Transverse colon (tissue), 4 donors: ENCODE results near the gene EAF2. TPM values are rescaled to one million over a fixed set of nuclear protein-coding genes. Genes with fewer than 3 reads are reported as not detected.

ENCODE experiments used
- DNase-seq: peaks from one replicate; pipeline ENCODE4 v3.0.0-alpha.2; 2019
- H3K27ac ChIP-seq, 4 donors: fragments of 200-600 bp; sonication (generic); 2 replicates each; pipeline ENCODE4 v1.5.1; 2016 to 2018; ENCODE audit warnings: inconsistent platforms in 4 of 4
- H3K27me3 ChIP-seq: fragments of 200-600 bp; sonication (generic); 2 replicates; pipeline ENCODE4 v1.5.1; 2017; ENCODE audit warnings: inconsistent platforms
- H3K36me3 ChIP-seq, 4 donors: fragments of 200-600 bp; sonication (generic); 2 replicates each; pipeline ENCODE4 v1.5.1; 2017 to 2019; ENCODE audit warnings: inconsistent platforms in 4 of 4
- H3K4me1 ChIP-seq, 4 donors: fragments of 200-600 bp; sonication (generic); 2 replicates each; pipeline ENCODE4 v1.5.1; 2017 to 2020; ENCODE audit warnings: inconsistent platforms in 4 of 4
- H3K4me3 ChIP-seq, 4 donors: fragments of 200-600 bp; sonication (generic); 1 replicate in 1 of 4; 2 replicates in 3 of 4; pipeline versions ENCODE4 v1.5.1 to v1.6.1; 2017 to 2019; ENCODE audit warnings: inconsistent platforms in 4 of 4
- H3K9me3 ChIP-seq, 2 donors: fragments of 200-600 bp; sonication (generic); 2 replicates each; pipeline ENCODE4 v1.5.1; 2017 to 2019; ENCODE audit warnings: inconsistent platforms in 2 of 2
- EP300 ChIP-seq: sonication (generic); formaldehyde crosslinking; IDR thresholded peaks from one replicate; pipeline ENCODE4 v1.6.1; 2017; ENCODE audit warnings: antibody characterized with exemption, low read depth
- POLR2A ChIP-seq: fragments of 450-650 bp; IDR thresholded peaks from one replicate; pipeline ENCODE4 v1.6.1; 2016; ENCODE audit warnings: antibody characterized with exemption, mild to moderate bottlenecking, moderate library complexity
- POLR2AphosphoS5 ChIP-seq, 3 donors: sonication (generic); formaldehyde crosslinking; IDR thresholded peaks; one replicate each; pipeline ENCODE4 v1.6.1; 2016; ENCODE audit warnings: antibody characterized with exemption in 3 of 3
- WGBS, 2 donors: methylation state at CpG; one replicate each; pipeline ENCODE4 v1.1.5; 2018; ENCODE audit warnings: low coverage in 1 of 2; 5-methylcytosine and 5-hydroxymethylcytosine counted together
- in situ Hi-C, 4 donors: fragments of 200-750 bp; cut with MboI; loops; one replicate each; pipeline versions ENCODE4 v1.15.0 to v1.15.1; 2017; ENCODE audit warnings: low sequenced_read_pairs in 3 of 4, low pct_ligation_motif_present in 1 of 4, low pct_unique_long_range_greater_than_20kb in 1 of 4
- intact Hi-C: fragments of 100-400 bp; cut with DNase I; formaldehyde crosslinking; loops from one replicate; pipeline ENCODE4 v1.15.1; 2023; ENCODE audit warnings: low total_unique reads
- total RNA-seq, 4 donors: library from RNA; depleted of rRNA; stranded (reverse); fragments of >200 nt; gene quantifications; one replicate each; pipeline ENCODE4 v1.1.0, GENCODE V29; 2016
- TF ChIP-seq, protein P1 (sequence below), 5 experiments: fragments of 200-600 bp in 3 of 5; fragments of 450-650 bp in 2 of 5; sonication (generic) in 3 of 5; IDR thresholded peaks; 1 replicate in 2 of 5; 2 replicates in 3 of 5; pipeline ENCODE4 v1.5.1; 2016 to 2017; ENCODE audit warnings: antibody characterized with exemption in 5 of 5, inconsistent platforms in 3 of 5, mild to moderate bottlenecking in 2 of 5, moderate library complexity in 1 of 5

Gene EAF2
- total RNA-seq, result 10 to 100 TPM in 1 of 4 donors, 1 to 10 TPM in 3; 2.2 to 26.0 (median 7.4) TPM

GRCh38 chr3:121834671-121835464, at the start of gene EAF2, which contains the start of gene IQCB1:
TSS of gene EAF2 (plus strand) at chr3:121835209. CDS start at chr3:121835286, 77 bp downstream.
TSS of gene IQCB1 (minus strand) at chr3:121835060. CDS start at chr3:121828960, 6,100 bp downstream.
- 1% methylated on average over 35 of the region's 54 CpGs; no CpG with 5 or more reads in 1 of the 2 donors for WGBS, 2 donors
- Histone ChIP-seq H3K9me3 (no peaks in the 10 kb centered on the region), H3K4me3 (peak within 1 kb of the TSS; percentile 62 to 95 (median 86)), H3K36me3 (no peaks in the 10 kb centered on the region), H3K27ac (peak within 1 kb of the TSS; percentile 83 to 95 (median 90)), H3K4me1 (peaks cover 4 to 24% (median 16%) of the 10 kb centered on the region in 4 donors), H3K27me3 (no peaks in the 10 kb centered on the region)
- DNase-seq, result peak; percentile 98
- intact Hi-C loops, result no loop called here
- in situ Hi-C loops, result loop anchor here in 1 of 4 donors (25.0 kb wide), 1 partner anchor 298 kb away; the partner anchor contains the start of gene POLQ
- TF ChIP-seq, protein P1, sequence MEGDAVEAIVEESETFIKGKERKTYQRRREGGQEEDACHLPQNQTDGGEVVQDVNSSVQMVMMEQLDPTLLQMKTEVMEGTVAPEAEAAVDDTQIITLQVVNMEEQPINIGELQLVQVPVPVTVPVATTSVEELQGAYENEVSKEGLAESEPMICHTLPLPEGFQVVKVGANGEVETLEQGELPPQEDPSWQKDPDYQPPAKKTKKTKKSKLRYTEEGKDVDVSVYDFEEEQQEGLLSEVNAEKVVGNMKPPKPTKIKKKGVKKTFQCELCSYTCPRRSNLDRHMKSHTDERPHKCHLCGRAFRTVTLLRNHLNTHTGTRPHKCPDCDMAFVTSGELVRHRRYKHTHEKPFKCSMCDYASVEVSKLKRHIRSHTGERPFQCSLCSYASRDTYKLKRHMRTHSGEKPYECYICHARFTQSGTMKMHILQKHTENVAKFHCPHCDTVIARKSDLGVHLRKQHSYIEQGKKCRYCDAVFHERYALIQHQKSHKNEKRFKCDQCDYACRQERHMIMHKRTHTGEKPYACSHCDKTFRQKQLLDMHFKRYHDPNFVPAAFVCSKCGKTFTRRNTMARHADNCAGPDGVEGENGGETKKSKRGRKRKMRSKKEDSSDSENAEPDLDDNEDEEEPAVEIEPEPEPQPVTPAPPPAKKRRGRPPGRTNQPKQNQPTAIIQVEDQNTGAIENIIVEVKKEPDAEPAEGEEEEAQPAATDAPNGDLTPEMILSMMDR (IDR thresholded peaks at IDR 0.05), result no peak
- TF ChIP-seq POLR2A (peak; percentile 95), POLR2AphosphoS5 (IDR thresholded peaks at IDR 0.05) (peak; percentile 94), EP300 (no peak)

- H3K4me3 ChIP-seq, result no peak overlapping the region
- H3K4me1 ChIP-seq, result no peaks in the 10 kb centered on the region
- H3K27ac ChIP-seq, result no peak overlapping the region
- 92 to 95% methylated on average over 2 of the region's 2 CpGs for WGBS, 2 donors
- peaks cover 0 to 48% (median 20%) of the 10 kb centered on the region in 4 donors for H3K36me3 ChIP-seq
- no peak for DNase-seq
- TF ChIP-seq POLR2AphosphoS5 (IDR thresholded peaks at IDR 0.05) (no peak), EP300 (no peak), POLR2A (no peak)
- TF ChIP-seq, protein P1 (IDR thresholded peaks at IDR 0.05), result no peak
- in situ Hi-C loops, result no loop called here
- intact Hi-C loops, result no loop called here
- H3K27me3 ChIP-seq, result no peaks in the 10 kb centered on the region
- no peaks in the 10 kb centered on the region for H3K9me3 ChIP-seq
Measured at GRCh38 chr3:121786485-121786884, 48.5 kb upstream of the EAF2 start.

- intact Hi-C loops, result no loop called here
- in situ Hi-C loops, result no loop called here
- Histone ChIP-seq H3K27ac (peak overlapping the region in 1 of 4 donors; percentile 35), H3K9me3 (no peaks in the 10 kb centered on the region), H3K4me1 (no peaks in the 10 kb centered on the region), H3K36me3 (peaks cover 0 to 25% (median 11%) of the 10 kb centered on the region in 4 donors), H3K4me3 (no peak overlapping the region), H3K27me3 (no peaks in the 10 kb centered on the region)
- 75 to 100% methylated on average over 3 of the region's 3 CpGs for WGBS, 2 donors
- no peak for DNase-seq
- TF ChIP-seq, protein P1 (IDR thresholded peaks at IDR 0.05), result no peak
- TF ChIP-seq POLR2A (no peak), POLR2AphosphoS5 (IDR thresholded peaks at IDR 0.05) (no peak), EP300 (no peak)
Measured at GRCh38 chr3:121793078-121793477, 41.9 kb upstream of the EAF2 start.

GRCh38 chr3:121794264-121794983, 40.6 kb upstream of the EAF2 start:
- in situ Hi-C loops (no loop called here), intact Hi-C loops (no loop called here)
- DNase-seq, result no peak
- TF ChIP-seq, protein P1 (IDR thresholded peaks at IDR 0.05), result no peak
- TF ChIP-seq POLR2A (no peak), POLR2AphosphoS5 (IDR thresholded peaks at IDR 0.05) (no peak), EP300 (no peak)
- H3K27me3 ChIP-seq, result no peaks in the 10 kb centered on the region
- no peaks in the 10 kb centered on the region for H3K9me3 ChIP-seq
- H3K27ac ChIP-seq, result peak overlapping the region in 1 of 4 donors; percentile 35
- 86 to 93% methylated on average over 2 of the region's 2 CpGs for WGBS, 2 donors
- H3K36me3 ChIP-seq, result peaks cover 0 to 11% (median 5%) of the 10 kb centered on the region in 4 donors
- H3K4me3 ChIP-seq, result no peak overlapping the region
- no peaks in the 10 kb centered on the region for H3K4me1 ChIP-seq
